Uterine smooth muscle cell (primary cell): ENCODE results near the gene RPL35A. TPM values are rescaled to one million over a fixed set of nuclear protein-coding genes. Genes with fewer than 3 reads are reported as not detected.

Experiments used
- total RNA-seq: library from RNA; depleted of rRNA; stranded (reverse); fragments of >200 nt; gene quantifications from 2 replicates; pipeline ENCODE4 v1.2.3, GENCODE V29; 2014

RPL35A gene
- 470 and 531 TPM in 2 replicates for total RNA-seq

DNA sequence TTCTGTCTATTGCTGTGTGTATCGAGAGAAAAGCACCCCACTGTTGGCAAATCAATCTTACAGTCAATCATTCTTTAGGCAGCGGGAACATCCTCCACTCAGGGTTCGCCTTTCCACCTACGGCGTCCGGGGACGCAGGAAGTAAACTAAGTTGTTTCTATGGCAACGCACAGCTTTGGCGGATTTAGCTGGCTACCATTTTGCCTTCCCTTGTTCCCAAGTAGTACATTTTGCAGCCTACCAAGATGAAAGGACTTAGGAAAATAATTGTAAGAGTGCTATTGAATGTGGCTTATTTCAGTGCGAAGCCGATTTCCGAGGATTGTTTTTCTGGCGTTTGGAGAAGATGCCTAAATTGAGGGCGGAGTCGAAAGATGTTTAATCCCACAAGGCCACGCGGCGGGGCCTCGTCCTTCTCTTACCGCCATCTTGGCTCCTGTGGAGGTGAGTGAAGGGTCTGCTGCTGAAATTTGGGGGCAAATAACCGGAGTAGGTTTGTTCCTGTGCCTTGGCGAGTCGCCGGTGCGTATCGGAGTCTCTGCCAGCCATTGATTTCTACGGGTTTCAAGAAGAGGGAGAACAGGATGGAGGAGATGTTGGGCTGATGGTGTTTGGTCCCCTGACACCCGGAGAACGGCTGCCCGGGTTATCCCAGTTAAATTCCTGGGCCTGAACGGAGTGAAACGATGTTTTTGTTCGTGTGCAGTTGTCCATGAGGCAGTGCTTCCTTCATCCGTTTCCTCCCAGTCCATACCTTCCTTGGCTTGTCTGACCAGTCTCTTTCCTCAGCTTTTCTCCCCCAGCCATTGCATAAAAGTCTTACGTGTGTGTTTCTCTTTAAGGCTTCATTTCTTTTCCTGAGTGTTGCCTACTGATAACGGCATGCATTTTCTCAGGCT lies at the start of gene RPL35A:
TSS of gene RPL35A (plus strand) at position 413 of the 899 bp plus-strand sequence. CDS start 778 bp downstream, outside the sequence.

DNA sequence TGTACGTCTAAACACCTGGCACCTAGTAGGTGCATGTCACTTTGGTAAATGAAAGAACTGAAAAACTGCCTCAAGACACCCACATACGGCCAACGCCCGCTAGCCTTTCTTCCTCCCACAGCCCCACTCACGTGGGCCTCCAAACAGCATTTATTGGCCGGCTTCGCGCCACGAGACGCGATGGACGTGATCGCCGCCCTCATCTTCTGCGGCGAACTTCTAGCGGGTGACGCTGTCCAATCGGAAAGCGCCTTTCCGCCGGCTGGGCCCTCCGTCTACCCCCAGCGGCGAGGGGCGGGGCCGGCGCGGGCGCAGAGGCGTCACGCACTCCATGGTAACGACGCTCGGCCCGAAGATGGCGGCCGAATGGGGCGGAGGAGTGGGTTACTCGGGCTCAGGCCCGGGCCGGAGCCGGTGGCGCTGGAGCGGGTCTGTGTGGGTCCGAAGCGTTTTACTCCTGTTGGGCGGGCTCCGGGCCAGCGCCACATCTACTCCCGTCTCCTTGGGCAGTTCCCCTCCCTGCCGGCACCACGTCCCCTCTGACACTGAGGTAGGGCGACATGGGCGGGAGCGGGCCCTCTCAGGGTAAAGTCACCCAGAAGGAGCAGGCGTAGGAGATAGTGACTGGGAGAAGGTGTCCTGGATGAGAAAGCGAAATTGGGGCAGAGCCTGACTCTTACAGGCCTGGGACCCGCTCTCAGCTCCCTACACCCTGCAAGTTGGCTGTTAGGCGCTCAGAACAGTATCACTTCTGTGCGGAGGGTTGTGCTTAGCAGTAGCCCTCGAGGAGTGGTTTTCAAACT lies 10.1 kb downstream of the RPL35A start, which contains the start of gene LMLN:
TSS of gene LMLN (plus strand) at position 327 of the 803 bp plus-strand sequence. CDS start at position 356, 29 bp downstream.

Other genes starting within 250 kb of the RPL35A start
- 13.1 and 13.4 TPM in 2 replicates for gene RUBCN, start 213.3 kb upstream of the RPL35A start, total RNA-seq
- 48.5 and 53.5 TPM in 2 replicates for gene FYTTD1, start 200.3 kb upstream of the RPL35A start, total RNA-seq
- gene LRCH3, start 158.9 kb upstream of the RPL35A start, total RNA-seq: 40.2 and 58.2 TPM in 2 replicates
- gene LMLN, start 10.0 kb downstream of the RPL35A start, total RNA-seq: 10.0 and 11.5 TPM in 2 replicates